Renal cortical epithelial cell (primary cell): ENCODE measurements around the gene ATN1. TPM values are rescaled to one million over a fixed set of nuclear protein-coding genes. Genes with fewer than 3 reads are reported as not detected.

Experiments used
- DNase-seq: peaks from one replicate; pipeline ENCODE4 v3.0.0-alpha.2; 2011; ENCODE audit warnings: low read depth
- total RNA-seq: library from RNA; depleted of rRNA; stranded (reverse); fragments of >200 nt; gene quantifications from 2 replicates; pipeline ENCODE4 v1.2.3, GENCODE V29; 2014

Gene ATN1
- total RNA-seq, 1 donor from 2014 or later: 29.4 TPM

DNA sequence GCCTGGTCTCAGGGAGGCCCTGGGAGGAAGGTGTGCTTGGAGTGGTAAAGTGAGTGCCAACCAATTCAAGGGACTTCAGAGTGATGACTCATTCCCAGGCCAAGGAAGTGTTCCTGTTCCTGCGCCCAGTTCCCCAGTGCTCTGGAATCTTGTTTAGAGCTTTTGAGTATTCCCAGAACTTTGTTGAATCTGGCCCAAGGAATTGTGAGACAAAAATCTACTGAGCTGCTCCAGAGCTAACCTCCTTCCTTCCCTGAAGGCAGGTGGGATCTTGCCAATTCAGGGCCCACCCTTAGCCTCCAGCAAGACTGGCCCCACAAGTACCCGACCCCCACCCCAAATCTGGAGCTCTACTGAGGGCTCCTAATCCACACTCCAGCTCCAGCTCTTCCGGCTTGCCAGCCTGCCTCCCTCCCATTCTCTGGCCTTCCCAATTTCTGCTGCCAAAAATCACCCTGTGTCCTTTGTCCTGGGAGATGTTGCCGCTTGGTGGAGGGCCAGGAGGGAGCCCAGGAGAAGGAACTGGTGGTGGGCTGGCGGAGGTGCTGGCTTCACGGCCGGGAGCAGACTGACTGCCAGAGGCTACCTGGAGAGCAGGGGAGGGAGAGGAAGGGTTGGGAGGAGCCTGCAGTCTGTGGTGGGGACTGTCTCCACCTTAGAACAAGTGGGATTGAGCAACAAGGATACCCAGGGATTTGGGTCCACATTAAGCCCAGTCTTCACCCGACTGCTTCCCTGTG, 2.0 kb upstream of the ATN1 start:
- DNase-seq: peak; percentile 93

DNA sequence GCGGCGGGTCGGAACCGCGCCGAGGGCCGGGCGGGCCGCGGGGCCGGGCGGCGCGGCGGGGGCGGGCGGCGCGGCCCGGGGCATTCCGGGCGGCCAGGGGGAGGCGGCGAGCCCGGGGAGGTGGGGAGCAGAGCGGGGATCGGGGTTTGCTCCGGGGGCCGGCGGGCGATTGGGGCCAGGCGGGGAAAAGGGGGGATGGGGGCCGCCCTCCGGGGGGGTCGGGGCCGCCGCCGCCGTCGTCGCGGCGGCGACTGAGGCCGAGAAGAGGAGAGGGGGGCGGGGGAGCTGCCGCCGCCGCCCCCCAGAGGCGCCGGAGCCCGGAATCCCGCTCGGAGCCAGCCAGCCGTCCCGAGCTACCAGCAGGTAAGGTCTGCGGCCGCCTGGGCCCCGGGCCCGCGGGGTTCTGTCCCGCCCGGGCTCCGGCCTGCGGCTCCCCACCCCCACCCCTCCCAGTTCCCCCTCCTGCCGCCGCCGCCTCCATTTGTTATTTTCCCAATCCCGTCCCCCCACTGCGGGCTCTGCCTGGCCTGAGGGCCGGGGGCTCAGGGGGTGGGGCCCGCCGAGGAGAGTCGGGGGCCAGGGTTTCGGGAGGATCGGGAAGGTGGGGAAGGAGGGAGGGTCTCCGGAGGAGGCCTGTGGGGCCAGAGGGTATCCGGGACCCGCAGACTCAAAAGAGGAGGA, 403 bp downstream of the ATN1 start:
- no peak for DNase-seq

- DNase-seq: no peak
Observed at GRCh38 chr12:6928703-6929407, 1.1 kb downstream of the ATN1 start.

- DNase-seq: no peak
Observed at GRCh38 chr12:6929466-6930452, 2.0 kb downstream of the ATN1 start.

DNA sequence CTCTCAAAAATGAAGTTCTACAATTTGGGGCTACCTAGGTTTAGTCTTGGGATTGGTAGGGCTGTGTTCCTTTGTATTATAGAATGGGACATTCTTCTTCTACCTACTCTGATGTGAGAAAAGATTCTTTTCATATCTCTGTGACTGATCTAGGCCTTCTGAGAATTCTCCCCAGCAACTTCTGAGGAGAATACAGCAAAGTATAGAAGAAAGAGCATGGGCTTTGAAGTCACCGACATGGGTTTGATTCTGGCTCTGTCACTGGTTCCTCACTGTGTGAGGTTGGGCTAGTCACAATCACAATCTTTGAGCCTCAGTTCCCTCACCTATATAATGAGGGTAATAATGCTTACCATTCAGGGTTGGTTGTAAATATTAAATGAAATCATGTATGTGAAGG, 5.0 kb downstream of the ATN1 start:
- DNase-seq: no peak

DNA sequence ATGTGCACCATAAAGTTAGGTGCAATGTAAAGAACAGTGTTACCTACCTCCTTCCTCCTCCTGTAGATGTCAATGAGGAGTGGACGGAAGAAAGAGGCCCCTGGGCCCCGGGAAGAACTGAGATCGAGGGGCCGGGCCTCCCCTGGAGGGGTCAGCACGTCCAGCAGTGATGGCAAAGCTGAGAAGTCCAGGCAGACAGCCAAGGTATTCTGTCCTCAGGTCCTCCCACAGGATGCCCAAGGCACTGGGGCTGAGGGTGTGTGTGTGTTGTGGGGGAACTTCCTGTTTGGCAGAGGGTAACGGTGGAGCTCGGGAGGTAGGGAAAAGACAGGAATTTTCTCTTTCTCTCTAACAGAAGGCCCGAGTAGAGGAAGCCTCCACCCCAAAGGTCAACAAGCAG, 6.4 kb downstream of the ATN1 start:
- peak; percentile 41 for DNase-seq

- no peak for DNase-seq
Observed at GRCh38 chr12:6935371-6936193, 7.8 kb downstream of the ATN1 start.

DNA sequence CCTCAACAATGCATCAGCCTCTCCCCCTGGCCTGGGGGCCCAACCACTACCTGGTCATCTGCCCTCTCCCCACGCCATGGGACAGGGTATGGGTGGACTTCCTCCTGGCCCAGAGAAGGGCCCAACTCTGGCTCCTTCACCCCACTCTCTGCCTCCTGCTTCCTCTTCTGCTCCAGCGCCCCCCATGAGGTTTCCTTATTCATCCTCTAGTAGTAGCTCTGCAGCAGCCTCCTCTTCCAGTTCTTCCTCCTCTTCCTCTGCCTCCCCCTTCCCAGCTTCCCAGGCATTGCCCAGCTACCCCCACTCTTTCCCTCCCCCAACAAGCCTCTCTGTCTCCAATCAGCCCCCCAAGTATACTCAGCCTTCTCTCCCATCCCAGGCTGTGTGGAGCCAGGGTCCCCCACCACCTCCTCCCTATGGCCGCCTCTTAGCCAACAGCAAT, 8.5 kb downstream of the ATN1 start:
- DNase-seq: no peak

DNA sequence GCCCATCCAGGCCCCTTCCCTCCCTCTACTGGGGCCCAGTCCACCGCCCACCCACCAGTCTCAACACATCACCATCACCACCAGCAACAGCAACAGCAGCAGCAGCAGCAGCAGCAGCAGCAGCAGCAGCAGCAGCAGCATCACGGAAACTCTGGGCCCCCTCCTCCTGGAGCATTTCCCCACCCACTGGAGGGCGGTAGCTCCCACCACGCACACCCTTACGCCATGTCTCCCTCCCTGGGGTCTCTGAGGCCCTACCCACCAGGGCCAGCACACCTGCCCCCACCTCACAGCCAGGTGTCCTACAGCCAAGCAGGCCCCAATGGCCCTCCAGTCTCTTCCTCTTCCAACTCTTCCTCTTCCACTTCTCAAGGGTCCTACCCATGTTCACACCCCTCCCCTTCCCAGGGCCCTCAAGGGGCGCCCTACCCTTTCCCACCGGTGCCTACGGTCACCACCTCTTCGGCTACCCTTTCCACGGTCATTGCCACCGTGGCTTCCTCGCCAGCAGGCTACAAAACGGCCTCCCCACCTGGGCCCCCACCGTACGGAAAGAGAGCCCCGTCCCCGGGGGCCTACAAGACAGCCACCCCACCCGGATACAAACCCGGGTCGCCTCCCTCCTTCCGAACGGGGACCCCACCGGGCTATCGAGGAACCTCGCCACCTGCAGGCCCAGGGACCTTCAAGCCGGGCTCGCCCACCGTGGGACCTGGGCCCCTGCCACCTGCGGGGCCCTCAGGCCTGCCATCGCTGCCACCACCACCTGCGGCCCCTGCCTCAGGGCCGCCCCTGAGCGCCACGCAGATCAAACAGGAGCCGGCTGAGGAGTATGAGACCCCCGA, 9.1 kb downstream of the ATN1 start:
- no peak for DNase-seq

DNA sequence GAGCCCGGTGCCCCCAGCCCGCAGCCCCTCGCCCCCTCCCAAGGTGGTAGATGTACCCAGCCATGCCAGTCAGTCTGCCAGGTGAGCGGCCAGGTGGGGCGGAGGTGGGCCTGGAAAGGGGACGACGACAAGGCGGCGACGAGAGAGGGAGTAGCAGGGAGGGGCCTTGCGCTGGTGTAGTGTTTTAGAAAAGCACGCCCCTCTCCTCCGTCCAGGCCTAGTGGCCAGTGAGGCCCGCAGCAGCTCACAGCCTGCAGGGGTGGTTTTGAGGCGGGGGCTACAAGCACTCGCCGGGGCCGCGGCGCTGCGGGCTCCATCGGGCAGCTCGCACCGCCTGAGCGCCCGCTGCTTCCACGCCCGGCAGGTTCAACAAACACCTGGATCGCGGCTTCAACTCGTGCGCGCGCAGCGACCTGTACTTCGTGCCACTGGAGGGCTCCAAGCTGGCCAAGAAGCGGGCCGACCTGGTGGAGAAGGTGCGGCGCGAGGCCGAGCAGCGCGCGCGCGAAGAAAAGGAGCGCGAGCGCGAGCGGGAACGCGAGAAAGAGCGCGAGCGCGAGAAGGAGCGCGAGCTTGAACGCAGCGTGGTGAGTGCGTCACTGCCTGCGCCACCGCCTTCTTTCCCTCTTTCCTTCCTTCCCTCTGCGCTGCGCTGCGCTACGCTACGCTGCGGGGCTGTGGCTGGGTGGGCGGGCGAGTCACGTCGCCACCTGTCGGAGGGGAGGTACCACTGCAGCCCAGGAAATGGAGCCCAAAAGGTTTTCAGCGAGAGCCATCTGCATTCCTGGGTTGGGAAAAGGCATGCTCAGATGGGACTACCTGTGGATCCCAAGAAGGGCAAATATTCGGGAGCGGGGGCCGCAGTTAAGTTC, 10.0 kb downstream of the ATN1 start:
- peak; percentile 82 for DNase-seq

GRCh38 chr12:6938353-6939190, 10.8 kb downstream of the ATN1 start:
- DNase-seq: no peak

GRCh38 chr12:6939191-6939540, 11.4 kb downstream of the ATN1 start:
- no peak for DNase-seq

DNA sequence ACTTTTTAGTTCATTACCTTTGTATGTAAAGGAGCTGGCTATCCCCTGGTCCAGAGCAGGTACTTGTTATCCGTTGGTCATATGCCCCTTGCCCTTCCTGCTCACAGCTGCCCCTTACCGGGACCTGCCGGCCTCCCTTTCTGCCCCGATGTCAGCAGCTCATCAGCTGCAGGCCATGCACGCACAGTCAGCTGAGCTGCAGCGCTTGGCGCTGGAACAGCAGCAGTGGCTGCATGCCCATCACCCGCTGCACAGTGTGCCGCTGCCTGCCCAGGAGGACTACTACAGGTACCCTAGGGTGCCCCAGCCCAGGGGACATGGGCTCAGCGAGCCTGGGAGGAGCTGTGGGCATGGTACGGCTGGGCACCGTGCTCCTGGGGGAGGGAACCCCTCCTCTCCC, 13.5 kb downstream of the ATN1 start:
- DNase-seq: no peak

DNA sequence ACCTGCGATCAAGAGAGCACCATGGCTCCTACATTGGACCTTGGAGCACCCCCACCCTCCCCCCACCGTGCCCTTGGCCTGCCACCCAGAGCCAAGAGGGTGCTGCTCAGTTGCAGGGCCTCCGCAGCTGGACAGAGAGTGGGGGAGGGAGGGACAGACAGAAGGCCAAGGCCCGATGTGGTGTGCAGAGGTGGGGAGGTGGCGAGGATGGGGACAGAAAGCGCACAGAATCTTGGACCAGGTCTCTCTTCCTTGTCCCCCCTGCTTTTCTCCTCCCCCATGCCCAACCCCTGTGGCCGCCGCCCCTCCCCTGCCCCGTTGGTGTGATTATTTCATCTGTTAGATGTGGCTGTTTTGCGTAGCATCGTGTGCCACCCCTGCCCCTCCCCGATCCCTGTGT, 14.0 kb downstream of the ATN1 start:
- no peak for DNase-seq

- no peak for DNase-seq
Observed at GRCh38 chr12:6942331-6942665, 14.5 kb downstream of the ATN1 start.

- DNase-seq: peak; percentile 93
Observed at GRCh38 chr12:6943389-6943721, 15.6 kb downstream of the ATN1 start.

GRCh38 chr12:6943722-6944380, 16.1 kb downstream of the ATN1 start, which contains the start of the genes C12orf57 and RNU7-1:
Gene C12orf57 (plus strand): TSS chr12:6944022. CDS start chr12:6944122, 100 bp downstream.
Gene RNU7-1 (plus strand): TSS chr12:6943816.
- DNase-seq: peak; percentile 94
